K562 (cell line): ENCODE data around the gene GJC2. TPM values are rescaled to one million over a fixed set of nuclear protein-coding genes. Genes with fewer than 3 reads are reported as not detected.

ENCODE experiments used
- ATAC-seq: fragments of 200-7000 bp; cut with Tn5 transposase; 3 replicates; pipeline ENCODE4 v1.9.1; 2020; ENCODE audit warnings: moderate library complexity
- BruUV-seq: library from RNA; stranded (reverse); fragments of 400-500 nt; replicated peaks from 2 replicates; lab custom pipeline; 2021; lab: Mats Ljungman, UMichigan
- CTCF ChIA-PET: fragments of 300-600 bp; formaldehyde crosslinking; extraction: SDS; loops from one replicate; lab custom pipeline; 2021; ENCODE audit warnings: low intra/inter-chr PET ratio; lab: Yijun Ruan, JAX
- POLR2A ChIA-PET: fragments of 300-600, 350-650 bp; sonication (Branson Sonifier 250); formaldehyde crosslinking; extraction: SDS; loops from one replicate; lab custom pipeline; 2021; ENCODE audit warnings: antibody characterized with exemption, inconsistent platforms; lab: Yijun Ruan, JAX
- DNase-seq, 4 experiments: peaks; one replicate each; pipeline versions ENCODE4 v3.0.0 to v3.0.0-alpha.2; 2011 to 2018; ENCODE audit warnings: low spot score in 3 of 4, mixed read lengths in 3 of 4; ENCODE audit errors: extremely low read depth in 1 of 4
- FAIRE-seq: peaks from 2 replicates; lab custom pipeline; 2011; peaks lifted over from hg19 to GRCh38; lab: Jason Lieb, UNC
- H2AFZ ChIP-seq: 2 replicates; pipeline ENCODE4 v1.6.0; 2011; ENCODE audit warnings: low read depth, low read length, control low read depth, inconsistent platforms
- H3K27ac ChIP-seq: fragments of 200-600 bp; 3 replicates; pipeline ENCODE4 v1.8.0; 2011; ENCODE audit warnings: low read depth, mild to moderate bottlenecking, control low read depth, inconsistent platforms, low read length, moderate library complexity, mixed read lengths; ENCODE audit errors: extremely low read depth
- H3K27me3 ChIP-seq, 2 experiments: fragments of 300-600 bp in 1 of 2; 2 replicates in 1 of 2; 3 replicates in 1 of 2; pipeline versions ENCODE4 v1.6.0 to v1.8.0; 2011; ENCODE audit warnings: inconsistent platforms in 2 of 2, low read length in 2 of 2, mild to moderate bottlenecking in 1 of 2, mixed read lengths in 1 of 2, moderate library complexity in 1 of 2; ENCODE audit not compliant: control insufficient read depth in 2 of 2, insufficient read depth in 2 of 2
- H3K36me3 ChIP-seq: fragments of 300-600 bp; 3 replicates; pipeline ENCODE4 v1.8.0; 2011; ENCODE audit warnings: mild to moderate bottlenecking, low read length, inconsistent platforms; ENCODE audit not compliant: control insufficient read depth, insufficient read depth
- H3K4me1 ChIP-seq, 2 experiments: fragments of 200-600 bp in 1 of 2; replicated peaks in 1 of 2; 2 replicates in 1 of 2; 3 replicates in 1 of 2; pipeline versions ENCODE4 v1.5.1 to v1.8.0; 2011; ENCODE audit warnings: inconsistent platforms in 2 of 2, low read length in 2 of 2, mild to moderate bottlenecking in 1 of 2, mixed read lengths in 1 of 2, moderate library complexity in 1 of 2; ENCODE audit not compliant: control insufficient read depth in 2 of 2, insufficient read depth in 2 of 2
- H3K4me2 ChIP-seq: 2 replicates; pipeline ENCODE4 v1.6.1; 2011; ENCODE audit warnings: low read length, control low read depth, inconsistent platforms, mixed read lengths; ENCODE audit not compliant: insufficient read depth
- H3K4me3 ChIP-seq: fragments of 200-600 bp; sonication (generic), shearing (Covaris generic); 2 replicates; pipeline ENCODE4 v1.5.1; 2016; ENCODE audit warnings: control low read depth, inconsistent platforms
- H3K79me2 ChIP-seq: fragments of 200-600 bp; 3 replicates; pipeline ENCODE4 v1.8.0; 2011; ENCODE audit warnings: low read length, inconsistent platforms; ENCODE audit not compliant: control insufficient read depth, insufficient read depth
- H3K9ac ChIP-seq, 2 experiments: 2 replicates each; pipeline versions ENCODE4 v1.6.0 to v1.6.1; 2011; ENCODE audit warnings: low read depth in 2 of 2, low read length in 2 of 2, control low read depth in 1 of 2, inconsistent platforms in 1 of 2, mild to moderate bottlenecking in 1 of 2, mixed read lengths in 1 of 2; ENCODE audit not compliant: insufficient read depth in 1 of 2
- H3K9me1 ChIP-seq: one replicate; pipeline ENCODE4 v1.6.0; 2011; ENCODE audit warnings: inconsistent platforms, mild to moderate bottlenecking, low read length, moderate library complexity; ENCODE audit not compliant: control insufficient read depth, insufficient read depth
- H3K9me3 ChIP-seq: replicated peaks from 2 replicates; pipeline ENCODE4 v1.5.1; 2011; ENCODE audit warnings: low read depth, low read length, inconsistent platforms; ENCODE audit not compliant: control insufficient read depth, insufficient read depth
- H4K20me1 ChIP-seq: replicated peaks from 2 replicates; pipeline ENCODE4 v1.6.1; 2011; ENCODE audit warnings: low read length, inconsistent platforms, mixed read lengths; ENCODE audit not compliant: control insufficient read depth, insufficient read depth
- CXXC5 ChIP-seq: fragments of 250-450 bp; sonication (Bioruptor Pico); IDR thresholded peaks from 2 replicates; pipeline ENCODE4 v1.8.0; 2022; ENCODE audit warnings: inconsistent platforms, mild to moderate bottlenecking, moderate library complexity
- GTF2E2 ChIP-seq: fragments of 200-800 bp; sonication (Bioruptor generic); IDR thresholded peaks from 2 replicates; pipeline ENCODE4 v1.6.1; 2016; ENCODE audit warnings: missing genetic modification characterization, missing compliant biosample characterization
- KLF10 ChIP-seq: fragments of 250-450 bp; sonication (Bioruptor Pico); IDR thresholded peaks from 2 replicates; pipeline ENCODE4 v1.6.1; 2021; ENCODE audit warnings: matching md5 sums
- NR2F6 ChIP-seq: fragments of 450-650 bp; formaldehyde crosslinking; IDR thresholded peaks from 2 replicates; pipeline ENCODE4 v1.4.0; 2020; ENCODE audit warnings: mild to moderate bottlenecking
- PML ChIP-seq: IDR thresholded peaks from 2 replicates; pipeline ENCODE4 v1.6.1; 2012; ENCODE audit warnings: low read length, inconsistent platforms
- TAF15 ChIP-seq: fragments of 200-400 bp; formaldehyde crosslinking; IDR thresholded peaks from 2 replicates; pipeline ENCODE4 v1.6.1; 2017; ENCODE audit warnings: mild to moderate bottlenecking, low read depth, low read length, moderate library complexity
- TEAD4 ChIP-seq, 2 experiments: sonication (generic) in 1 of 2; formaldehyde crosslinking in 1 of 2; IDR thresholded peaks; 2 replicates each; pipeline versions ENCODE4 v1.6.1 to v1.8.0; 2012 to 2022; ENCODE audit warnings: borderline replicate concordance in 1 of 2, inconsistent platforms in 1 of 2, low read length in 1 of 2, mild to moderate bottlenecking in 1 of 2, missing genetic modification reagents in 1 of 2
- ZNF696 ChIP-seq: fragments of 250-450 bp; sonication (Bioruptor Pico); conservative IDR thresholded peaks from 2 replicates; pipeline ENCODE4 v1.4.0; 2020; ENCODE audit warnings: mild to moderate bottlenecking, moderate library complexity
- WGBS: fragments of 100-300 bp; shearing (Covaris generic); methylation state at CpG from one replicate; pipeline ENCODE4 v1.1.6; 2016; ENCODE audit warnings: low coverage, mixed read lengths; ENCODE audit not compliant: insufficient coverage; ENCODE audit errors: missing lambda C conversion rate; 5-methylcytosine and 5-hydroxymethylcytosine counted together
- in situ Hi-C: fragments of 300-500 bp; cut with MboI; formaldehyde crosslinking; loops from 4 replicates; pipeline ENCODE4 v1.15.0; 2018; ENCODE audit warnings: inconsistent platforms, mixed read lengths
- intact Hi-C: fragments of 100-400 bp; cut with micrococcal nuclease; formaldehyde crosslinking; loops from 2 replicates; pipeline ENCODE4 v1.14.2; 2022
- polyA plus RNA-seq, 8 experiments: library from polyadenylated mRNA; depleted of rRNA in 4 of 8; stranded (reverse) in 5 of 8; unstranded in 3 of 8; fragments of >200 nt; fragmentation: Nextera tagmentation in 2 of 8; fragmentation: Illumina TruSeq in 1 of 8; extraction: Ambion mirVana in 2 of 8; extraction: Trizol in 1 of 8; gene quantifications; 2 replicates each; pipeline versions ENCODE4 v1.2.1 to v1.2.3, GENCODE V29; 2011 to 2014; ENCODE audit warnings: inconsistent platforms in 1 of 8, missing spikeins in 1 of 8
- total RNA-seq, 7 experiments: library from RNA; depleted of rRNA in 6 of 7; stranded (reverse); fragments of >200 nt in 6 of 7; fragmentation: Illumina TruSeq in 2 of 7; extraction: Trizol in 2 of 7; gene quantifications; 2 replicates each; pipeline versions ENCODE4 v1.2.1 to v1.2.3, GENCODE V29; 2011 to 2021; ENCODE audit warnings: low replicate concordance in 1 of 7
- TF ChIP-seq, protein P1 (sequence below): fragments of 450-650 bp; formaldehyde crosslinking; IDR thresholded peaks from 2 replicates; pipeline ENCODE4 v1.4.0; 2020; ENCODE audit warnings: mild to moderate bottlenecking, moderate library complexity
- TF ChIP-seq, protein P2 (sequence below): fragments of 250-450 bp; sonication (Bioruptor Pico); IDR thresholded peaks from 2 replicates; pipeline ENCODE4 v1.4.0; 2020

The GJC2 gene
- total and polyA plus RNA-seq, 9 of the 15 experiments (the other 6 are each of a cell fraction or from before 2014, with no cell fraction given): 0.03 to 0.62 (median 0.11) TPM; not detected in 2

GRCh38 chr1:228152918-228153258, 3.2 kb downstream of the GJC2 start:
- Histone ChIP-seq H3K4me3 (no peak overlapping the region), H3K27ac (no peak overlapping the region), H3K9ac (peak overlapping the region in 1 of 2 experiments; percentile 91; a peak in 2 of 4 replicates), H3K4me1 (peaks cover 16 to 78% of the 10 kb centered on the region in 2 experiments), H3K9me1 (no peaks in the 10 kb centered on the region)
- no peak for DNase-seq
- TF ChIP-seq TAF15: no peak
- TF ChIP-seq ZNF696 (CRISPR knock-in tag): no peak
- no peak for TF ChIP-seq CXXC5 (CRISPR knock-in tag)
- no peak for TF ChIP-seq KLF10 (CRISPR knock-in tag)
- no peak for TF ChIP-seq PML
- TF ChIP-seq, protein P1, sequence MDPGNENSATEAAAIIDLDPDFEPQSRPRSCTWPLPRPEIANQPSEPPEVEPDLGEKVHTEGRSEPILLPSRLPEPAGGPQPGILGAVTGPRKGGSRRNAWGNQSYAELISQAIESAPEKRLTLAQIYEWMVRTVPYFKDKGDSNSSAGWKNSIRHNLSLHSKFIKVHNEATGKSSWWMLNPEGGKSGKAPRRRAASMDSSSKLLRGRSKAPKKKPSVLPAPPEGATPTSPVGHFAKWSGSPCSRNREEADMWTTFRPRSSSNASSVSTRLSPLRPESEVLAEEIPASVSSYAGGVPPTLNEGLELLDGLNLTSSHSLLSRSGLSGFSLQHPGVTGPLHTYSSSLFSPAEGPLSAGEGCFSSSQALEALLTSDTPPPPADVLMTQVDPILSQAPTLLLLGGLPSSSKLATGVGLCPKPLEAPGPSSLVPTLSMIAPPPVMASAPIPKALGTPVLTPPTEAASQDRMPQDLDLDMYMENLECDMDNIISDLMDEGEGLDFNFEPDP (CRISPR knock-in tag): no peak
- TF ChIP-seq NR2F6: no peak
- TF ChIP-seq, protein P2, sequence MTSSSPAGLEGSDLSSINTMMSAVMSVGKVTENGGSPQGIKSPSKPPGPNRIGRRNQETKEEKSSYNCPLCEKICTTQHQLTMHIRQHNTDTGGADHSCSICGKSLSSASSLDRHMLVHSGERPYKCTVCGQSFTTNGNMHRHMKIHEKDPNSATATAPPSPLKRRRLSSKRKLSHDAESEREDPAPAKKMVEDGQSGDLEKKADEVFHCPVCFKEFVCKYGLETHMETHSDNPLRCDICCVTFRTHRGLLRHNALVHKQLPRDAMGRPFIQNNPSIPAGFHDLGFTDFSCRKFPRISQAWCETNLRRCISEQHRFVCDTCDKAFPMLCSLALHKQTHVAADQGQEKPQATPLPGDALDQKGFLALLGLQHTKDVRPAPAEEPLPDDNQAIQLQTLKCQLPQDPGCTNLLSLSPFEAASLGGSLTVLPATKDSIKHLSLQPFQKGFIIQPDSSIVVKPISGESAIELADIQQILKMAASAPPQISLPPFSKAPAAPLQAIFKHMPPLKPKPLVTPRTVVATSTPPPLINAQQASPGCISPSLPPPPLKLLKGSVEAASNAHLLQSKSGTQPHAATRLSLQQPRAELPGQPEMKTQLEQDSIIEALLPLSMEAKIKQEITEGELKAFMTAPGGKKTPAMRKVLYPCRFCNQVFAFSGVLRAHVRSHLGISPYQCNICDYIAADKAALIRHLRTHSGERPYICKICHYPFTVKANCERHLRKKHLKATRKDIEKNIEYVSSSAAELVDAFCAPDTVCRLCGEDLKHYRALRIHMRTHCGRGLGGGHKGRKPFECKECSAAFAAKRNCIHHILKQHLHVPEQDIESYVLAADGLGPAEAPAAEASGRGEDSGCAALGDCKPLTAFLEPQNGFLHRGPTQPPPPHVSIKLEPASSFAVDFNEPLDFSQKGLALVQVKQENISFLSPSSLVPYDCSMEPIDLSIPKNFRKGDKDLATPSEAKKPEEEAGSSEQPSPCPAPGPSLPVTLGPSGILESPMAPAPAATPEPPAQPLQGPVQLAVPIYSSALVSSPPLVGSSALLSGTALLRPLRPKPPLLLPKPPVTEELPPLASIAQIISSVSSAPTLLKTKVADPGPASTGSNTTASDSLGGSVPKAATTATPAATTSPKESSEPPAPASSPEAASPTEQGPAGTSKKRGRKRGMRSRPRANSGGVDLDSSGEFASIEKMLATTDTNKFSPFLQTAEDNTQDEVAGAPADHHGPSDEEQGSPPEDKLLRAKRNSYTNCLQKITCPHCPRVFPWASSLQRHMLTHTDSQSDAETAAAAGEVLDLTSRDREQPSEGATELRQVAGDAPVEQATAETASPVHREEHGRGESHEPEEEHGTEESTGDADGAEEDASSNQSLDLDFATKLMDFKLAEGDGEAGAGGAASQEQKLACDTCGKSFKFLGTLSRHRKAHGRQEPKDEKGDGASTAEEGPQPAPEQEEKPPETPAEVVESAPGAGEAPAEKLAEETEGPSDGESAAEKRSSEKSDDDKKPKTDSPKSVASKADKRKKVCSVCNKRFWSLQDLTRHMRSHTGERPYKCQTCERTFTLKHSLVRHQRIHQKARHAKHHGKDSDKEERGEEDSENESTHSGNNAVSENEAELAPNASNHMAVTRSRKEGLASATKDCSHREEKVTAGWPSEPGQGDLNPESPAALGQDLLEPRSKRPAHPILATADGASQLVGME (CRISPR knock-in tag): no peak
- TF ChIP-seq GTF2E2 (tag): no peak
- no peak for TF ChIP-seq TEAD4 (IDR thresholded peaks at IDR 0.05; ENCODE audit: low read length)
- no peak for TF ChIP-seq TEAD4 (CRISPR knock-in tag; IDR thresholded peaks at IDR 0.05; ENCODE audit: borderline replicate concordance)
- TF ChIP-seq, all 486 proteins: peak for 0
- no peaks in the 10 kb centered on the region for H3K9me3 ChIP-seq
- intact Hi-C loops (no loop called here), in situ Hi-C loops (no loop called here)
- H3K36me3 ChIP-seq: peaks cover 18% of the 10 kb centered on the region; the same call in 2 of the 3 replicates
- no peak for ATAC-seq
- peaks cover 19% of the 10 kb centered on the region; the same call in 2 of the 3 replicates for H3K79me2 ChIP-seq
- ChIA-PET CTCF (no interaction called here), POLR2A (interaction anchor here (0.6 to 4.2 kb wide), 4 partner anchors 10 to 70 kb away, joined by 3 to 46 read pairs (median 9); partner anchors contain the start of genes ARF1, GUK1 and IBA57)
- H3K4me2 ChIP-seq: no peak overlapping the region
- H4K20me1 ChIP-seq: no peaks in the 10 kb centered on the region; the same call in none of the 2 replicates
- no TSS peak for BruUV-seq
- FAIRE-seq: no peak
- WGBS: 56% methylated on average over 3 of the region's 3 CpGs
- no peak overlapping the region for H2AFZ ChIP-seq
- H3K27me3 ChIP-seq: no peaks in the 10 kb centered on the region
